GM23338 (cell line): ENCODE results near the gene TCF7.

Experiments used
- EZH2 ChIP-seq: fragments of 200-600 bp; sonication (generic); IDR thresholded peaks from one replicate; pipeline ENCODE4 v1.8.0; 2017; ENCODE audit warnings: antibody characterized with exemption, mild to moderate bottlenecking, low read depth; ENCODE audit not compliant: unreplicated experiment
- JUNB ChIP-seq: IDR thresholded peaks from one replicate; pipeline ENCODE4 v1.6.1; 2016; ENCODE audit warnings: antibody characterized with exemption; ENCODE audit not compliant: unreplicated experiment
- TF ChIP-seq, protein P1 (sequence below), 2 experiments: fragments of 200-600 bp in 1 of 2; sonication (generic) in 1 of 2; conservative IDR thresholded peaks; 2 replicates each; pipeline versions ENCODE4 v1.5.1 to v1.6.1; 2016 to 2017; ENCODE audit warnings: antibody characterized with exemption in 2 of 2, low read depth in 2 of 2, mild to moderate bottlenecking in 2 of 2, moderate library complexity in 1 of 2

GRCh38 chr5:134171972-134172371, 57.5 kb downstream of the TCF7 start:
- TF ChIP-seq EZH2 (no peak), JUNB (no peak)
- TF ChIP-seq, protein P1, sequence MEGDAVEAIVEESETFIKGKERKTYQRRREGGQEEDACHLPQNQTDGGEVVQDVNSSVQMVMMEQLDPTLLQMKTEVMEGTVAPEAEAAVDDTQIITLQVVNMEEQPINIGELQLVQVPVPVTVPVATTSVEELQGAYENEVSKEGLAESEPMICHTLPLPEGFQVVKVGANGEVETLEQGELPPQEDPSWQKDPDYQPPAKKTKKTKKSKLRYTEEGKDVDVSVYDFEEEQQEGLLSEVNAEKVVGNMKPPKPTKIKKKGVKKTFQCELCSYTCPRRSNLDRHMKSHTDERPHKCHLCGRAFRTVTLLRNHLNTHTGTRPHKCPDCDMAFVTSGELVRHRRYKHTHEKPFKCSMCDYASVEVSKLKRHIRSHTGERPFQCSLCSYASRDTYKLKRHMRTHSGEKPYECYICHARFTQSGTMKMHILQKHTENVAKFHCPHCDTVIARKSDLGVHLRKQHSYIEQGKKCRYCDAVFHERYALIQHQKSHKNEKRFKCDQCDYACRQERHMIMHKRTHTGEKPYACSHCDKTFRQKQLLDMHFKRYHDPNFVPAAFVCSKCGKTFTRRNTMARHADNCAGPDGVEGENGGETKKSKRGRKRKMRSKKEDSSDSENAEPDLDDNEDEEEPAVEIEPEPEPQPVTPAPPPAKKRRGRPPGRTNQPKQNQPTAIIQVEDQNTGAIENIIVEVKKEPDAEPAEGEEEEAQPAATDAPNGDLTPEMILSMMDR (conservative IDR thresholded peaks at IDR 0.05; ENCODE audit: low read depth in 2 of 2) = peak in 1 of 2 experiments; percentile 18; a peak in 1 of 4 replicates
